GM19395 (cell line): ENCODE measurements around the gene NCKAP5L.
"Not testable (repeated sequence)": the region's sequence is repeated elsewhere in the genome, so short reads cannot be mapped to it uniquely, and the experiment has no call there.

Experiments used
- ATAC-seq: cut with Tn5 transposase; IDR thresholded peaks from one replicate; pipeline ENCODE4 v1.9.1; 2021; ENCODE audit warnings: mild to moderate bottlenecking, moderate library complexity; ENCODE audit not compliant: unreplicated experiment

NCKAP5L gene

GRCh38 chr12:49828133-49829091 is at the start of gene NCKAP5L:
Gene NCKAP5L, minus strand, starts transcription at chr12:49828413. Its CDS starts 24,369 bp downstream, at chr12:49804044.
- peak; percentile 86 for ATAC-seq

- no peak for ATAC-seq
Observed at GRCh38 chr12:49877066-49877465, 48.9 kb upstream of the NCKAP5L start.

- ATAC-seq = no peak
Observed at GRCh38 chr12:49876070-49876469, 47.9 kb upstream of the NCKAP5L start.

- ATAC-seq = no peak
Observed at GRCh38 chr12:49875115-49875720, 47.0 kb upstream of the NCKAP5L start.

- ATAC-seq = no peak
Observed at GRCh38 chr12:49874142-49874897, 46.1 kb upstream of the NCKAP5L start.

- ATAC-seq = no peak
Observed at GRCh38 chr12:49873361-49873934, 45.2 kb upstream of the NCKAP5L start.

- ATAC-seq = no peak
Observed at GRCh38 chr12:49872781-49873181, 44.6 kb upstream of the NCKAP5L start.

GRCh38 chr12:49872381-49872780 is 44.2 kb upstream of the NCKAP5L start:
- ATAC-seq = no peak

- not testable (repeated sequence) for ATAC-seq
Observed at GRCh38 chr12:49871811-49872251, 43.6 kb upstream of the NCKAP5L start.

GRCh38 chr12:49871263-49871561 is 43.0 kb upstream of the NCKAP5L start:
- ATAC-seq = no peak

GRCh38 chr12:49870501-49871262 is 42.5 kb upstream of the NCKAP5L start:
- ATAC-seq = no peak

- ATAC-seq = no peak
Observed at GRCh38 chr12:49869816-49870500, 41.7 kb upstream of the NCKAP5L start.

GRCh38 chr12:49868952-49869815 is 41.0 kb upstream of the NCKAP5L start:
- ATAC-seq = no peak

GRCh38 chr12:49868449-49868848 is 40.2 kb upstream of the NCKAP5L start:
- no peak for ATAC-seq

- no peak for ATAC-seq
Observed at GRCh38 chr12:49867570-49868341, 39.5 kb upstream of the NCKAP5L start.

GRCh38 chr12:49866859-49867569 is 38.8 kb upstream of the NCKAP5L start:
- ATAC-seq = no peak

- no peak for ATAC-seq
Observed at GRCh38 chr12:49865782-49866135, 37.5 kb upstream of the NCKAP5L start.
